Measurements from ENCODE around the gene NOTUM. TPM values are rescaled to one million over a fixed set of nuclear protein-coding genes. Genes with fewer than 3 reads are reported as not detected.
A peak's percentile ranks its signal among the peaks of the same experiment; 100 is the strongest.

The NOTUM gene
- total and polyA plus RNA-seq, 2 experiments from 2014 or later, result 0.29 to 1.6 TPM

DNA sequence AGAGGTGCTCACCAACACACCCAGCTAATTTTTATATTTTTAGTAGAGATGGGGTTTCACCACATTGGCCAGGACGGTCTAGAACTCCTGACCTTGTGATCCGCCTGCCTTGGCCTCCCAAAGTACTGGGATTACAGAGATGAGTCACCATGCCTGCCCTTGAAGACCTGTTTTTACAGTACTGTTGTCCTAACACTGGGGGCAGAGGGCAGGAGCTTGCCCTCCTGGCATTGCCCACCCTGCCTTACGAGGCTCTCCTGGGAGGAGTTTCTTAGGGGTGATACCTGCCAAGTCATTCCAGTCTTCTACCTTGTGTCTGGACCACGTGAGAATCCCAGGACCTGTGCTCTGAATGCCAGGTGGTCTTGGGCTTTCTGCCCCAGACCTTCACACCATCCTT lies 19.1 kb upstream of the NOTUM start (continued):
- no peak for TF ChIP-seq EZH2 (IDR thresholded peaks at IDR 0.05; ENCODE audit: low read depth, unreplicated experiment)
- no peak for TF ChIP-seq JUNB (IDR thresholded peaks at IDR 0.05; ENCODE audit: unreplicated experiment)
- TF ChIP-seq CTCF (conservative IDR thresholded peaks at IDR 0.05; ENCODE audit: low read depth in 2 of 2), result no peak
- TF ChIP-seq STAT1 (IDR thresholded peaks at IDR 0.05; ENCODE audit: unreplicated experiment), result no peak
- no peak for TF ChIP-seq POLR2AphosphoS5 (IDR thresholded peaks at IDR 0.05; ENCODE audit: low read depth)
- no peak for TF ChIP-seq REST (IDR thresholded peaks at IDR 0.05; ENCODE audit: unreplicated experiment)
- TF ChIP-seq EZH2phosphoT487 (IDR thresholded peaks at IDR 0.05; ENCODE audit: unreplicated experiment), result no peak

- peaks cover 4% of the 10 kb centered on the region; the same call in 1 of the 2 replicates for H3K36me3 ChIP-seq (ENCODE audit: insufficient read depth)
- Mint-ChIP-seq H3K4me3 (peak overlapping the region; percentile 78), H3K27me3 (ENCODE audit: insufficient read depth, low read depth, poor library complexity) (peaks cover 26% of the 10 kb centered on the region), H3K4me1 (peaks cover 6% of the 10 kb centered on the region; the same call in 2 of the 3 replicates), H3K36me3 (ENCODE audit: low read depth) (peaks cover 34% of the 10 kb centered on the region), H3K27ac (peak overlapping the region; percentile 85; the same call in 1 of the 2 replicates), H3K9me3 (peaks cover 8% of the 10 kb centered on the region; the same call in 2 of the 3 replicates)
- H3K27ac ChIP-seq (ENCODE audit: low read depth), result no peak overlapping the region
- peaks cover 28% of the 10 kb centered on the region for H3K27me3 ChIP-seq (ENCODE audit: insufficient read depth)
- no peaks in the 10 kb centered on the region for H3K9me2 ChIP-seq (ENCODE audit: insufficient read depth)
- H3F3A ChIP-seq (replicated peaks; ENCODE audit: low read depth), result peaks cover 4% of the 10 kb centered on the region; the same call in 1 of the 2 replicates
- H3K4me3 ChIP-seq, result peak overlapping the region; percentile 92
- H4K20me1 ChIP-seq (replicated peaks; ENCODE audit: insufficient read depth), result no peaks in the 10 kb centered on the region; the same call in 1 of the 2 replicates
- no peak overlapping the region for H2AFZ ChIP-seq
- DNase-seq (ENCODE audit: low spot score) (no peak), ATAC-seq (no peak; the same call in 1 of the 3 replicates)
- H3K4me2 ChIP-seq, result peak overlapping the region; percentile 96
- H3K79me2 ChIP-seq (replicated peaks; ENCODE audit: insufficient read depth), result peaks cover 9% of the 10 kb centered on the region
- no peaks in the 10 kb centered on the region for H3K4me1 ChIP-seq (ENCODE audit: insufficient read depth)
- TF ChIP-seq NANOG (IDR thresholded peaks at IDR 0.05; ENCODE audit: borderline replicate concordance) (no peak), POLR2AphosphoS5 (IDR thresholded peaks at IDR 0.05; ENCODE audit: low read depth) (no peak), CTCF (conservative IDR thresholded peaks at IDR 0.05; ENCODE audit: low read depth in 2 of 2) (no peak), REST (IDR thresholded peaks at IDR 0.05; ENCODE audit: unreplicated experiment) (no peak), EZH2 (IDR thresholded peaks at IDR 0.05; ENCODE audit: low read depth, unreplicated experiment) (no peak), ZNF331 (CRISPR knock-in tag; IDR thresholded peaks at IDR 0.05; ENCODE audit: low read depth) (no peak)
- TF ChIP-seq, protein P1, sequence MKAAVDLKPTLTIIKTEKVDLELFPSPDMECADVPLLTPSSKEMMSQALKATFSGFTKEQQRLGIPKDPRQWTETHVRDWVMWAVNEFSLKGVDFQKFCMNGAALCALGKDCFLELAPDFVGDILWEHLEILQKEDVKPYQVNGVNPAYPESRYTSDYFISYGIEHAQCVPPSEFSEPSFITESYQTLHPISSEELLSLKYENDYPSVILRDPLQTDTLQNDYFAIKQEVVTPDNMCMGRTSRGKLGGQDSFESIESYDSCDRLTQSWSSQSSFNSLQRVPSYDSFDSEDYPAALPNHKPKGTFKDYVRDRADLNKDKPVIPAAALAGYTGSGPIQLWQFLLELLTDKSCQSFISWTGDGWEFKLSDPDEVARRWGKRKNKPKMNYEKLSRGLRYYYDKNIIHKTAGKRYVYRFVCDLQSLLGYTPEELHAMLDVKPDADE (IDR thresholded peaks at IDR 0.05), result no peak
Observed at GRCh38 chr17:81978524-81979298, 17.7 kb upstream of the NOTUM start.

All from GM23338 (cell line).